Measurements from ENCODE around the gene ACE.

The ACE gene

DNA sequence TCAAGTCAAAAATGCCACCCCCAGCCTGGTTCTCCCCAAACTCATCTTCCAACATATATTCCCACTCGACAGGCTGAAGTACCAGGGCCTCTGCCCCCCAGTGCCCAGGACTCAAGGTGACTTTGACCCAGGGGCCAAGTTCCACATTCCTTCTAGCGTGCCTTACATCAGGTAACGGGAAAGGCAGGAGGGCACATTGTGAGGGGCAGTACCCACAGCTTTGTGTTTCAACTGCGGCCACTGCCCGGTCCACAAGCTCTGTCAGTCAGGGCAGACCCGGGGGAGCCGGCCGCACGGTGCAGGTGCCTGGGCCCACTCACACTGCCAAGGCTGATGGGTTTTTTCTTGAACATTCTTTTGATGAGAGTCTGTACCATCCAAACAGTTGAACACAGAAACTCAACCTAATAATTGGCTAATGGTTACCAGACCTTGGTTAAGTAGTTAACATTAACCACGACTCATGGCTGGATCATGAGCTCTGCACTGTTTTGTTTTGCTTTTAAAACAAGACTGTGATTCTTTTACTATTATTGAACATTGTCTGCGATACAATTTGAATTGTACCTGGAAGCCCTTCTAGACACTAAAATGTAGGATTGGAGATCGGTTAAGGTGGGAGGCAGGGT, 17.6 kb downstream of the ACE start:
- no peak overlapping the region for H3K4me3 ChIP-seq (ENCODE audit: low read depth, low read length)
- no peak for DNase-seq (ENCODE audit: low read depth)
- TF ChIP-seq, protein P1, sequence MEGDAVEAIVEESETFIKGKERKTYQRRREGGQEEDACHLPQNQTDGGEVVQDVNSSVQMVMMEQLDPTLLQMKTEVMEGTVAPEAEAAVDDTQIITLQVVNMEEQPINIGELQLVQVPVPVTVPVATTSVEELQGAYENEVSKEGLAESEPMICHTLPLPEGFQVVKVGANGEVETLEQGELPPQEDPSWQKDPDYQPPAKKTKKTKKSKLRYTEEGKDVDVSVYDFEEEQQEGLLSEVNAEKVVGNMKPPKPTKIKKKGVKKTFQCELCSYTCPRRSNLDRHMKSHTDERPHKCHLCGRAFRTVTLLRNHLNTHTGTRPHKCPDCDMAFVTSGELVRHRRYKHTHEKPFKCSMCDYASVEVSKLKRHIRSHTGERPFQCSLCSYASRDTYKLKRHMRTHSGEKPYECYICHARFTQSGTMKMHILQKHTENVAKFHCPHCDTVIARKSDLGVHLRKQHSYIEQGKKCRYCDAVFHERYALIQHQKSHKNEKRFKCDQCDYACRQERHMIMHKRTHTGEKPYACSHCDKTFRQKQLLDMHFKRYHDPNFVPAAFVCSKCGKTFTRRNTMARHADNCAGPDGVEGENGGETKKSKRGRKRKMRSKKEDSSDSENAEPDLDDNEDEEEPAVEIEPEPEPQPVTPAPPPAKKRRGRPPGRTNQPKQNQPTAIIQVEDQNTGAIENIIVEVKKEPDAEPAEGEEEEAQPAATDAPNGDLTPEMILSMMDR (IDR thresholded peaks at IDR 0.05; ENCODE audit: low read depth, low read length, missing control alignments): no peak
- in situ Hi-C loops (cut with HindIII; ENCODE audit: low sequenced_read_pairs): no loop called here

DNA sequence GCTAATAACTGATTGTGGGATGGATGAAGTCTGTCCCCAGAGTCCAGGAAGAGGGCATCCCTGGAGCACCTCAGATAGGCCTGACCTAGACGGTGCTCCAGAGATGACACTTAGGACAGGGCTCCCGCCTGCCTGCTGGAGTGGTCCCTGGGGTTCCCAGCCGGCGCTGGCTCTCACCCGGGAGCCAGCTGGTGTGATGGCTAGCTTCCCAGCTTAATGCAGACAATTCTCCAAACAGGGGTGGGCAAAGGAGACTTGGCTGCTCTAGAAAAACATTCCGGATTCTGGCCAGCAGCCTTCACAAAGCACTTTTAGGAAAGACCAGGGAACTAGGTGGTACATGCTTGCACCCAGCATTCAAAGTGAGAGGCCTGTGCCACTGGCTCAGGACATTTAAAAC, 18.6 kb downstream of the ACE start:
- TF ChIP-seq, protein P1 (IDR thresholded peaks at IDR 0.05; ENCODE audit: low read depth, low read length, missing control alignments): no peak
- no peak for DNase-seq (ENCODE audit: low read depth)
- H3K4me3 ChIP-seq (ENCODE audit: low read depth, low read length): no peak overlapping the region
- in situ Hi-C loops (cut with HindIII; ENCODE audit: low sequenced_read_pairs): no loop called here

DNA sequence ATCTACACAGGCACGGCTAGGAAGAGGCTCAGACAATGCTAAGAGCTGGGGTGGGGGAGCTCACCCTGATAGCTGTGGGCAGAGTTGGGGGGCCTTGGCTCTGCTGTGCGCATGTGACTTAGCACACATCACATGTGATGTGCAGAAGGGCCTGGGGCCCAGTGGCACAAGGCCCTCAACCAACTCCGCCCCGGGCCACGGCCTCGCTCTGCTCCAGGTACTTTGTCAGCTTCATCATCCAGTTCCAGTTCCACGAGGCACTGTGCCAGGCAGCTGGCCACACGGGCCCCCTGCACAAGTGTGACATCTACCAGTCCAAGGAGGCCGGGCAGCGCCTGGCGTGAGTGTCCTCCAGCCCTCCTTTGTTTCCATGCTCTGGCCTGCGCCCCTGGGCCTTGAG, 19.3 kb downstream of the ACE start:
- in situ Hi-C loops (cut with HindIII; ENCODE audit: low sequenced_read_pairs): no loop called here
- H3K4me3 ChIP-seq (ENCODE audit: low read depth, low read length): no peak overlapping the region
- no peak for DNase-seq (ENCODE audit: low read depth)
- TF ChIP-seq, protein P1 (IDR thresholded peaks at IDR 0.05; ENCODE audit: low read depth, low read length, missing control alignments): no peak

DNA sequence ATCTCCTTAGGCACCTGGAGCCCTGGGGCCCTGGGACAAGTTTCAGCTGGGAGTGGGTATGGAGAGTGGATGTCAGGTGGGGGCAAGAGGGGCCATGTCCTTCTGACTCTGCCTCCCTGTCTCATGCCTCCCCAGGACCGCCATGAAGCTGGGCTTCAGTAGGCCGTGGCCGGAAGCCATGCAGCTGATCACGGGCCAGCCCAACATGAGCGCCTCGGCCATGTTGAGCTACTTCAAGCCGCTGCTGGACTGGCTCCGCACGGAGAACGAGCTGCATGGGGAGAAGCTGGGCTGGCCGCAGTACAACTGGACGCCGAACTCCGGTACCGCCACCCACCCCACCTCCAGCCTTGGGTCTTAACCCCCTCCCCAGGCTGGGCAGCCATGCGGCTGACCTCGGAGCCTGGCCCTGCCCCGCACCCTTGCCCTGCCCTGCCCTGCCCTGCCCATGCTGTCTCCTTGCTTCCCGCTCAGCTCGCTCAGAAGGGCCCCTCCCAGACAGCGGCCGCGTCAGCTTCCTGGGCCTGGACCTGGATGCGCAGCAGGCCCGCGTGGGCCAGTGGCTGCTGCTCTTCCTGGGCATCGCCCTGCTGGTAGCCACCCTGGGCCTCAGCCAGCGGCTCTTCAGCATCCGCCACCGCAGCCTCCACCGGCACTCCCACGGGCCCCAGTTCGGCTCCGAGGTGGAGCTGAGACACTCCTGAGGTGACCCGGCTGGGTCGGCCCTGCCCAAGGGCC, 20.0 kb downstream of the ACE start:
- TF ChIP-seq, protein P1 (IDR thresholded peaks at IDR 0.05; ENCODE audit: low read depth, low read length, missing control alignments): no peak
- in situ Hi-C loops (cut with HindIII; ENCODE audit: low sequenced_read_pairs): no loop called here
- no peak for DNase-seq (ENCODE audit: low read depth)
- H3K4me3 ChIP-seq (ENCODE audit: low read depth, low read length): no peak overlapping the region

DNA sequence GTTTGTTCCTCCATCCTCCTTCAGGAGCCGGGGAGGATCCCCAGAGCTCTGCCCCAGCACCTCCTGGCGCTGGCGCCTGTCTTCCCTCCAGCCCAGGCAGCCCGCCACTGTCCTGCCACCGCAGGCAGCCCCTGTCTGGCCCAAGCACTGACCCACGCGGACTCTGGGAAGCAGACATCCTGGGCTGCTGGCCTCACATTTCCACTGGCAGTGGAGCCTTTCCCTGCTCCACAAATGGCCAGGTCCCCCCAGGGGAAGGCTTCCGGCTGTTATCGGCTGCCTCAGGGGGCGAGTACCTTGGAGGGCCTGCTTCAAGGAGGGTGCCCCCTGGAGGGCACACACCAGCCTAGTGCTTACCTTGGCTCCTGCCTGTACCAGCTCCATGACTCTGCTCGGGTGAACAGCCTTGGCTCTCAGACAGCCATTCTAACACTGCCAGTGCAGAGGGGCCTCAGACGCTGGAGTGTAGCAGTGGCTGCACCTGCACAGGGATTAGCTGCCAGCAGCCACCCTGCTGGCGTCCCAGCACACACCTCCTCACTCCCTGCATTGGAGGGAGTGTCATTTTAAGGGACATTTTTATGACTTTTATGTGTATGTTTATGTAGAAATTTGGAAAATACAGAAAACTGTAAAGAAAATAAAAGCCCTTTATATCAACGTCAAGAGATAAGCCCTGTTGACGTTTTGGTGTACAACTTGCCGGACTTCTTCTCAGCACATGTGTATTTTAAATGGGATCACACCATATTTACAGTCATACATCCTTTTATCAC, 21.0 kb downstream of the ACE start:
- TF ChIP-seq, protein P1 (IDR thresholded peaks at IDR 0.05; ENCODE audit: low read depth, low read length, missing control alignments): peak; percentile 22
- no peak for DNase-seq (ENCODE audit: low read depth)
- in situ Hi-C loops (cut with HindIII; ENCODE audit: low sequenced_read_pairs): no loop called here
- H3K4me3 ChIP-seq (ENCODE audit: low read depth, low read length): no peak overlapping the region

DNA sequence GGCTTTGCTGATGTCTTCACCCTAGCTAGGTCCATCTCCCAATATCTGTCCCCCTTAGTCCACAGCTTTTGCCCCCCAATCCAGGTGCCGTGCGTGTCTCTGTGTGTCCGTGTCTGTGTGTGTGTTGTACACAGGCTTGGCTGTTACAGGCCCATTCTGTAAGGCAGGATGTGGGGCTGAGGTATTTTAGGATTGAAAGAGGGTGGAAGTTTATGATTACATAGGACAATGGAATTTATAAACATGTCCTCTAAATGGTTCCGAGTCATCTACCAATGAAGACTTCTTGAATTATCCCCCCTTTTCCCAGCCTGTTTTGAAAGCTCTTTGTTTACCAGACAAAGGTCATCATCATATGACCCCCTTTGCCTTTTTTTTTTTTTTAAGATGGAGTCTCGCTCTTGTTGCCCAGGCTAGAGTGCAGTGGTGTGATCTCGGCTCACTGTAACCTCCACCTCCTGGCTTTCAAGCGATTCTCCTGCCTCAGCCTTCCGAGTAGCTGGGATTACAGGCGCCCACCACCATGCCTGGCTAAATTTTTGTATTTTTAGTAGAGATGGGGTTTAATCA, 21.9 kb downstream of the ACE start:
- TF ChIP-seq, protein P1 (IDR thresholded peaks at IDR 0.05; ENCODE audit: low read depth, low read length, missing control alignments): no peak
- in situ Hi-C loops (cut with HindIII; ENCODE audit: low sequenced_read_pairs): no loop called here
- H3K4me3 ChIP-seq (ENCODE audit: low read depth, low read length): no peak overlapping the region
- DNase-seq (ENCODE audit: low read depth): no peak
